Gastroesophageal sphincter (tissue), 4 donors: Measurements from ENCODE around the gene CAPG. TPM values are rescaled to one million over a fixed set of nuclear protein-coding genes. Genes with fewer than 3 reads are reported as not detected.

Experiments used
- ATAC-seq: fragments of 150-250 bp; one replicate; pipeline ENCODE4 v1.9.1; 2016; ENCODE audit warnings: mild to moderate bottlenecking, moderate library complexity
- H3K27ac ChIP-seq, 4 donors: fragments of 200-600 bp; sonication (generic) in 3 of 4; 1 replicate in 3 of 4; 2 replicates in 1 of 4; pipeline ENCODE4 v1.5.1; 2016 to 2019
- H3K27me3 ChIP-seq: fragments of 200-600 bp; sonication (generic); one replicate; pipeline ENCODE4 v1.5.1; 2019
- H3K36me3 ChIP-seq, 2 donors: fragments of 200-600 bp; sonication (generic); one replicate each; pipeline ENCODE4 v1.5.1; 2019; ENCODE audit warnings: control low read depth in 1 of 2
- H3K4me1 ChIP-seq, 3 donors: fragments of 200-600 bp; sonication (generic); 1 replicate in 2 of 3; 2 replicates in 1 of 3; pipeline ENCODE4 v1.5.1; 2016 to 2019; ENCODE audit warnings: control low read depth in 2 of 3
- H3K4me3 ChIP-seq, 2 donors: fragments of 200-600 bp; sonication (generic); one replicate each; pipeline ENCODE4 v1.5.1; 2019; ENCODE audit warnings: mild to moderate bottlenecking in 1 of 2, moderate library complexity in 1 of 2
- H3K9me3 ChIP-seq, 3 donors: fragments of 200-600 bp; sonication (generic); one replicate each; pipeline ENCODE4 v1.5.1; 2017 to 2019; ENCODE audit warnings: control low read depth in 2 of 3
- EP300 ChIP-seq: sonication (generic); formaldehyde crosslinking; IDR thresholded peaks from one replicate; pipeline ENCODE4 v1.6.1; 2017; ENCODE audit warnings: antibody characterized with exemption, mild to moderate bottlenecking
- POLR2A ChIP-seq, 2 donors: fragments of 450-650 bp; IDR thresholded peaks; one replicate each; pipeline ENCODE4 v1.6.1; 2017; ENCODE audit warnings: antibody characterized with exemption in 2 of 2, mild to moderate bottlenecking in 2 of 2, moderate library complexity in 1 of 2
- POLR2AphosphoS5 ChIP-seq: sonication (generic); formaldehyde crosslinking; IDR thresholded peaks from one replicate; pipeline ENCODE4 v1.6.1; 2017; ENCODE audit warnings: antibody characterized with exemption
- WGBS, 2 donors: methylation state at CpG; one replicate each; pipeline ENCODE4 v1.1.5; 2018; ENCODE audit warnings: low coverage in 1 of 2; 5-methylcytosine and 5-hydroxymethylcytosine counted together
- total RNA-seq, 4 donors: library from RNA; depleted of rRNA; stranded (reverse); fragments of >200 nt; gene quantifications; one replicate each; pipeline ENCODE4 v1.1.0, GENCODE V29; 2016
- TF ChIP-seq, protein P1 (sequence below), 4 experiments: fragments of 200-600 bp in 2 of 4; fragments of 450-650 bp in 2 of 4; sonication (generic) in 1 of 4; IDR thresholded peaks; one replicate each; pipeline ENCODE4 v1.5.1; 2017 to 2019; ENCODE audit warnings: antibody characterized with exemption in 4 of 4, mild to moderate bottlenecking in 2 of 4, moderate library complexity in 2 of 4

CAPG gene
- total RNA-seq, 4 donors from 2014 or later = 42.2 to 69.2 (median 60.2) TPM

DNA sequence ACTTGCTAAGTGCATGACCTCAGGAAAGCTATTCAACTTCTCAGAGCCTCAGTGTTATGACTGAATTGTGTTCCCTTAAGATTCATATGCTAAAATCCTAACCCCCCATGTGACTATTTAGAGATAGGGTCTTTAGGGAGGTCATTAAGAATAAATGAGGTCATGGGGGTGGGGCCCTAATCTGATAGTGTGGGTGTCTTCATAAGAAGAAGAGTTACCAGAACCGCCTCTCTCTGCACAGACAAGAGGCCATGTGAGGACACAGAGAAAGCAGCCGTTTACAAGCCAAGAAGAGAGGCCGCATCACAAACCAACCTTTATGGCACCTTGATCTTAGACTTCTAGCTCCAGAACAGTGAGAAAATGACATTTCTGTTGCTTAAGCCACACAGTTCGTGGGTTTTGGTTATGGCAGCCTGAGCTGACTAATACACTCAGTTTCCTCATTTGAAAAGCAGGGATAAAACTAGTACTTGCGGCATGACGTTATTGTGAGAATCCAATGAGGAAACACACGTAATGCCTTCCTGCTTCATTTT lies 18.2 kb upstream of the CAPG start:
- Histone ChIP-seq H3K36me3 (no peaks in the 10 kb centered on the region), H3K27me3 (no peaks in the 10 kb centered on the region), H3K4me3 (no peak overlapping the region), H3K9me3 (no peaks in the 10 kb centered on the region), H3K4me1 (peaks cover 0 to 15% (median under 1%) of the 10 kb centered on the region in 3 donors), H3K27ac (no peak overlapping the region)
- 76 to 79% methylated on average over 6 to 7 of the region's 7 CpGs for WGBS, 2 donors
- ATAC-seq = no peak
- TF ChIP-seq POLR2AphosphoS5 (no peak), POLR2A (IDR thresholded peaks at IDR 0.05) (no peak), EP300 (no peak)
- TF ChIP-seq, protein P1, sequence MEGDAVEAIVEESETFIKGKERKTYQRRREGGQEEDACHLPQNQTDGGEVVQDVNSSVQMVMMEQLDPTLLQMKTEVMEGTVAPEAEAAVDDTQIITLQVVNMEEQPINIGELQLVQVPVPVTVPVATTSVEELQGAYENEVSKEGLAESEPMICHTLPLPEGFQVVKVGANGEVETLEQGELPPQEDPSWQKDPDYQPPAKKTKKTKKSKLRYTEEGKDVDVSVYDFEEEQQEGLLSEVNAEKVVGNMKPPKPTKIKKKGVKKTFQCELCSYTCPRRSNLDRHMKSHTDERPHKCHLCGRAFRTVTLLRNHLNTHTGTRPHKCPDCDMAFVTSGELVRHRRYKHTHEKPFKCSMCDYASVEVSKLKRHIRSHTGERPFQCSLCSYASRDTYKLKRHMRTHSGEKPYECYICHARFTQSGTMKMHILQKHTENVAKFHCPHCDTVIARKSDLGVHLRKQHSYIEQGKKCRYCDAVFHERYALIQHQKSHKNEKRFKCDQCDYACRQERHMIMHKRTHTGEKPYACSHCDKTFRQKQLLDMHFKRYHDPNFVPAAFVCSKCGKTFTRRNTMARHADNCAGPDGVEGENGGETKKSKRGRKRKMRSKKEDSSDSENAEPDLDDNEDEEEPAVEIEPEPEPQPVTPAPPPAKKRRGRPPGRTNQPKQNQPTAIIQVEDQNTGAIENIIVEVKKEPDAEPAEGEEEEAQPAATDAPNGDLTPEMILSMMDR (IDR thresholded peaks at IDR 0.05) = no peak

DNA sequence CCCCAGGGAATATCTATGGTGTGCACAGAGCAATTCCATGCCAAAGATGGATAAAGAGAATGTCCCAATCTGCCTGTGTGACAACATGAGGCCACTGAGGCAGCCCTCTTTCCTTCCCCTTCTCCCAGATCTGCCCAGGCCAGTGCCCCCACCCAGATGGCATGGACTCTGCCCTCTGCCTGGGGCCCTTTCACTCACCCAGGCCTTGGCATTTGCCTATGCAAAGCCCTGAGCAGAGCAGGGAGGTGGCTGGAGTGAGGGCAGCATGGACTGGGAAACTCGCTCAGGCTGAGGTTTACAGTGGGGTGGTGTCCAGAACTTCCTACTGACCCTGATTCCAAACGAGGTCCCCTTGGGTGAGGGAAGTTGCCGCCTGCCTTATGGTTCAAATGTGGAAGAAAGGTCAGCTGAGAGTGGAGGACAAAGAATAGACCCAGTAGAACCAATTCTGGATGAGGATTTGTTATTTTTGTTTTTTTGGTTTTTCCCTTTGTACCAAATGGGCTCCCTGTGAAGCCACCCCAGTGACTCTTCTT lies 17.2 kb upstream of the CAPG start:
- no peaks in the 10 kb centered on the region for H3K9me3 ChIP-seq
- H3K36me3 ChIP-seq = no peaks in the 10 kb centered on the region
- peaks cover 0 to 7% (median 0%) of the 10 kb centered on the region in 3 donors for H3K4me1 ChIP-seq
- no peak for ATAC-seq
- TF ChIP-seq EP300 (no peak), POLR2AphosphoS5 (no peak), POLR2A (IDR thresholded peaks at IDR 0.05) (no peak)
- TF ChIP-seq, protein P1 (IDR thresholded peaks at IDR 0.05) = no peak
- H3K27me3 ChIP-seq = no peaks in the 10 kb centered on the region
- H3K27ac ChIP-seq = no peak overlapping the region
- 54 to 70% methylated on average over 2 of the region's 3 CpGs for WGBS, 2 donors
- H3K4me3 ChIP-seq = no peak overlapping the region

DNA sequence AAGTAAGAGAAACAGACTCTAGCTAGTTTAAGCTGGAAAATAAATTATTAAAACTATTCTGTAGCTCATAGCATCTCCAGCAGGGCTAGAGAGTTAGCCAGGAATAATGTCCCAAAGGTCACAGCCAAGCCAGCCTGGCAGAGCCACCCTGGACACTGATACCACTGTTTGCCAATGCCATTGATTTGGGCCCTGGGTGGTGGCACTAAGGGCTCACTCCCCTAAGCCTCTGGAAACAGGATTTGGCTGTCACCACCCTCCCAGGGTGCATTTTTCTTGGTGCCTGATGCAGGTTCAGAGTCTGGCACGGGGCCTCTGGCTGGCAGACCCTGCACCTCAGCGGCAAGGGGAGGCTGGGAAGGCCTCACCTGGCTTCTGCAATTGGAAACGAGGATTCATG lies 15.4 kb upstream of the CAPG start:
- WGBS, 2 donors = 100% methylated on average over 1 to 2 of the region's 3 CpGs
- Histone ChIP-seq H3K4me3 (no peak overlapping the region), H3K9me3 (no peaks in the 10 kb centered on the region), H3K4me1 (peaks cover 0 to 14% (median 5%) of the 10 kb centered on the region in 3 donors), H3K36me3 (no peaks in the 10 kb centered on the region), H3K27ac (no peak overlapping the region), H3K27me3 (no peaks in the 10 kb centered on the region)
- no peak for ATAC-seq
- TF ChIP-seq, protein P1 (IDR thresholded peaks at IDR 0.05) = no peak
- TF ChIP-seq EP300 (no peak), POLR2A (IDR thresholded peaks at IDR 0.05) (no peak), POLR2AphosphoS5 (no peak)

DNA sequence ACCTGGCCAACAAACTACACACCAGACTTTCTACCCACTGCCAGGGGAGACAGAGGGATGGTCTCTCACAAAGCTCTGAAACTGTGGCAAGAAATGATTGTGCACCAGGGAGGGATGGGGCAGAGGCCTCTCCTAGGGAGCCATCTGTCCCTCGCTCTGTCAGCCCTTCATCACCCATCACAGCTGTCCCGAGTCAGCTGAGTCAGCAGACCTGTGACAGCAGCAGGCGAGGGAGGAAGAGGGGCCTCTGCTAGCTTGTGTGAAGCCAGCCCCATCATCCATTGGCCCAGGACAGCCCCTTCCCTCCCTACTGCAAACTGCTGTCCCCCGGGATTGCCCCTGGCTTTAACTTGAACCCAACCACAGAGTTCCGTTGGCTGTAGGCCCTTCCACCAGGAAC lies 13.4 kb upstream of the CAPG start:
- ATAC-seq = no peak
- Histone ChIP-seq H3K4me1 (peaks cover 0 to 29% (median 10%) of the 10 kb centered on the region in 3 donors), H3K9me3 (no peaks in the 10 kb centered on the region), H3K4me3 (no peak overlapping the region), H3K27ac (no peak overlapping the region), H3K36me3 (no peaks in the 10 kb centered on the region), H3K27me3 (no peaks in the 10 kb centered on the region)
- 25 to 80% methylated on average over 2 of the region's 5 CpGs for WGBS, 2 donors
- TF ChIP-seq, protein P1 (IDR thresholded peaks at IDR 0.05) = no peak
- TF ChIP-seq POLR2AphosphoS5 = no peak
- TF ChIP-seq EP300 = no peak

DNA sequence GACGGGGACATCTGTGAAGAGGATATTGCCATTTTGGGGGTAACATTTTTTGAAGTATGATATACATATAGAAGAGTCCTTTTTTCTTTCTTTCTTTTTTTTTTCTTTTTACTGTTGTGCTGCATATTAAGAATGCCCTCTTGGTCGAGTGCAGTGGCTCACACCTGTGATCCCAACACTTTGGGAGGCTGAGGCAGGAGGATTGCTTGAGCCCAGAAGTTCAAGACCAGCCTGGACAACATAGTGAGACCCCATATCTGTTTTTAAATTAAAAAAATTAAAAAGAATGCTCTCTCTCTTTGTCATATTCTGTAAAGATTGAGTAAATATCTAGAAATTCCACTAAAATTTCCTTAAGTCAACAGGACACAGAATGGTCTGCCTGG lies 11.9 kb upstream of the CAPG start:
- TF ChIP-seq POLR2A (IDR thresholded peaks at IDR 0.05) (no peak), EP300 (no peak), POLR2AphosphoS5 (no peak)
- TF ChIP-seq, protein P1 (IDR thresholded peaks at IDR 0.05) = no peak
- Histone ChIP-seq H3K4me1 (peaks cover 0 to 37% (median 15%) of the 10 kb centered on the region in 3 donors), H3K9me3 (no peaks in the 10 kb centered on the region), H3K27ac (no peak overlapping the region), H3K36me3 (no peaks in the 10 kb centered on the region), H3K27me3 (no peaks in the 10 kb centered on the region), H3K4me3 (no peak overlapping the region)
- ATAC-seq = no peak
- WGBS, 2 donors = 83 to 91% methylated on average over 1 to 2 of the region's 2 CpGs
